ENCODE results near the gene ADAMTS19.

ADAMTS19 gene

GRCh38 chr5:129653057-129653375 is 192.9 kb downstream of the ADAMTS19 start:
- in situ Hi-C loops (cut with MboI; ENCODE audit: low pct_unique_long_range_greater_than_20kb, low sequenced_read_pairs, unreplicated experiment) = no loop called here
- DNase-seq (ENCODE audit: low spot score) = no peak
- no peak for TF ChIP-seq CTCF (IDR thresholded peaks at IDR 0.05; ENCODE audit: extremely low read depth, insufficient read depth, missing control alignments)

- TF ChIP-seq CTCF (IDR thresholded peaks at IDR 0.05; ENCODE audit: extremely low read depth, insufficient read depth, missing control alignments) = no peak
- no peak for DNase-seq (ENCODE audit: low spot score)
- in situ Hi-C loops (cut with MboI; ENCODE audit: low pct_unique_long_range_greater_than_20kb, low sequenced_read_pairs, unreplicated experiment) = no loop called here
These were observed 193.3 kb downstream of the ADAMTS19 start for GRCh38 chr5:129653442-129653841.

GRCh38 chr5:129656952-129657351 is 196.9 kb downstream of the ADAMTS19 start:
- in situ Hi-C loops (cut with MboI; ENCODE audit: low pct_unique_long_range_greater_than_20kb, low sequenced_read_pairs, unreplicated experiment) = no loop called here
- TF ChIP-seq CTCF (IDR thresholded peaks at IDR 0.05; ENCODE audit: extremely low read depth, insufficient read depth, missing control alignments) = no peak
- no peak for DNase-seq (ENCODE audit: low spot score)

- TF ChIP-seq CTCF (IDR thresholded peaks at IDR 0.05; ENCODE audit: extremely low read depth, insufficient read depth, missing control alignments) = no peak
- in situ Hi-C loops (cut with MboI; ENCODE audit: low pct_unique_long_range_greater_than_20kb, low sequenced_read_pairs, unreplicated experiment) = no loop called here
- no peak for DNase-seq (ENCODE audit: low spot score)
These were observed 198.7 kb downstream of the ADAMTS19 start for GRCh38 chr5:129658801-129659200.

GRCh38 chr5:129661366-129662035 is 201.4 kb downstream of the ADAMTS19 start:
- in situ Hi-C loops (cut with MboI; ENCODE audit: low pct_unique_long_range_greater_than_20kb, low sequenced_read_pairs, unreplicated experiment) = no loop called here
- no peak for DNase-seq (ENCODE audit: low spot score)
- TF ChIP-seq CTCF (IDR thresholded peaks at IDR 0.05; ENCODE audit: extremely low read depth, insufficient read depth, missing control alignments) = no peak

GRCh38 chr5:129664336-129664937 is 204.3 kb downstream of the ADAMTS19 start:
- peak; percentile 78 for TF ChIP-seq CTCF (IDR thresholded peaks at IDR 0.05; ENCODE audit: extremely low read depth, insufficient read depth, missing control alignments)
- DNase-seq (ENCODE audit: low spot score) = peak; percentile 14
- in situ Hi-C loops (cut with MboI; ENCODE audit: low pct_unique_long_range_greater_than_20kb, low sequenced_read_pairs, unreplicated experiment) = no loop called here

All from GM13977 (cell line).